GM13976 (cell line): Measurements from ENCODE around the gene ADIG.

Experiments used
- DNase-seq: peaks from one replicate; pipeline ENCODE4 v3.0.0; 2012; ENCODE audit warnings: low spot score
- in situ Hi-C: fragments of 300-500 bp; cut with MboI; formaldehyde crosslinking; loops from one replicate; pipeline ENCODE4 v1.12.0; 2022; ENCODE audit warnings: low sequenced_read_pairs, mixed read lengths, inconsistent platforms; ENCODE audit not compliant: unreplicated experiment
- TF ChIP-seq, protein P1 (sequence below): IDR thresholded peaks from 2 replicates; pipeline ENCODE4 v1.5.1; 2012; ENCODE audit warnings: borderline replicate concordance, mild to moderate bottlenecking; ENCODE audit not compliant: insufficient read depth; ENCODE audit errors: extremely low read depth, missing control alignments, control extremely low read depth

ADIG gene

DNA sequence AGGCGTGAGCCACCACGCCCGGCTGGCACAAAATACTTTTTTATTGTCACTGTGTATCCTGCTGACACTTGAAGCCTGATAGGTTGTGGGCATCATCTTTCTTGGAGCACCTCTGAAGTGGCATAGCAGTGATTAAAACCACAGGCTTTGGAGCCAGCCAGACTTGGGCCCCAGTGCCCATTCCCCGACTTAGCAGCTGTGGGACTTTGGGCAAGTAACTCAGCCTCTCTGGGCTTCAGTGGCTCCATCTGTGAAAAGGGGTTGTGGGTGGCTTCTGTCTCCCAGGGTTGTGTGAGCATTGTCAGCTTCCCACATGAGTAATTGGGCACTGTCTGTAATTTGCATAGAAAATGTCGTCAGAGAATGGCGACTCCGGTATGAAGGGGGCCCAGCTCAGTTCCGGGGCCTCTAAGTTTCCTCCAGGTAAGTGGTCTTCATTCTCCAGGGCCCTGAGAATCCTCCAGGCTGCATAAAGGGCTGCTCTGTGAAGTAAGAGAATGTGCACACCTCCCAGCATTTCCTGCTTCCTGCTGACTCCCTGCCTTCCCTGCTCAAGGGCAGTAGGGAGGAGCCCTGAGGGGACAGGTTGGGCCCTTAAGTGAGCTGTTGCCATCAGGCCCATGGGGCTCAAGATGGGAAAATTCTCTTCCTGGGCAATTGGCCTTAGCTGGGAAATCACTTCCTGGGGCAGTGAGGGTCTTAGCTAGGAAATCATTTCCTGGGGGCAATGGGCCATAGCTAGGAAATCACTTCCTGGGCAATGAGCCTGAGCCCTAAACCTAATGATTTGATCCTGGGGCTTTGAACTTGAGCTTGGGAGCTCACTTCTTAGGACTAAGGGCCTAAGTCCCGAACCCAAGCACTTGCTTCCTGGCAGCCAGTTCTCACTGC lies 47.8 kb downstream of the ADIG start:
- no peak for DNase-seq
- TF ChIP-seq, protein P1, sequence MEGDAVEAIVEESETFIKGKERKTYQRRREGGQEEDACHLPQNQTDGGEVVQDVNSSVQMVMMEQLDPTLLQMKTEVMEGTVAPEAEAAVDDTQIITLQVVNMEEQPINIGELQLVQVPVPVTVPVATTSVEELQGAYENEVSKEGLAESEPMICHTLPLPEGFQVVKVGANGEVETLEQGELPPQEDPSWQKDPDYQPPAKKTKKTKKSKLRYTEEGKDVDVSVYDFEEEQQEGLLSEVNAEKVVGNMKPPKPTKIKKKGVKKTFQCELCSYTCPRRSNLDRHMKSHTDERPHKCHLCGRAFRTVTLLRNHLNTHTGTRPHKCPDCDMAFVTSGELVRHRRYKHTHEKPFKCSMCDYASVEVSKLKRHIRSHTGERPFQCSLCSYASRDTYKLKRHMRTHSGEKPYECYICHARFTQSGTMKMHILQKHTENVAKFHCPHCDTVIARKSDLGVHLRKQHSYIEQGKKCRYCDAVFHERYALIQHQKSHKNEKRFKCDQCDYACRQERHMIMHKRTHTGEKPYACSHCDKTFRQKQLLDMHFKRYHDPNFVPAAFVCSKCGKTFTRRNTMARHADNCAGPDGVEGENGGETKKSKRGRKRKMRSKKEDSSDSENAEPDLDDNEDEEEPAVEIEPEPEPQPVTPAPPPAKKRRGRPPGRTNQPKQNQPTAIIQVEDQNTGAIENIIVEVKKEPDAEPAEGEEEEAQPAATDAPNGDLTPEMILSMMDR: no peak
- in situ Hi-C loops: no loop called here

DNA sequence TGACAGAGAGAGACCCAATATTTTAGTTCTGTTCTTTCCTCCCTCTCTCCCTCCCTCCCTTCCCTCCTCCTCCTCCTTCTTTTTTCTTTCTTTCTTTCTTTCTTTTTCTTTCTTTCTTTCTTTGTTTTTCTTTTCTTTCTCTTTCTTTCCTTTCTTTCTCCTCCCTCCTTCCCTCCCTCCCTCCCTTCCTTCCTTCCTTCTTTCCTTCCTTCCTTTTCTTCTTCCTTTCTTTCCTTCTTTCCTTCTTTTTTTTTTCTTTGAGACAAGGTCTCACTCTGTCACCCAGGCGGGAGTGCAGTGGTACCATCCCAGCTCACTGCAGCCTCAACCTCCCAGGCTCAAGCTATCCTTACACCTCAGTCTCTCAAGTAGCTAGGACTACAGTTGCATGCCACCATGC lies 49.0 kb downstream of the ADIG start:
- TF ChIP-seq, protein P1: no peak
- in situ Hi-C loops: no loop called here
- DNase-seq: no peak

DNA sequence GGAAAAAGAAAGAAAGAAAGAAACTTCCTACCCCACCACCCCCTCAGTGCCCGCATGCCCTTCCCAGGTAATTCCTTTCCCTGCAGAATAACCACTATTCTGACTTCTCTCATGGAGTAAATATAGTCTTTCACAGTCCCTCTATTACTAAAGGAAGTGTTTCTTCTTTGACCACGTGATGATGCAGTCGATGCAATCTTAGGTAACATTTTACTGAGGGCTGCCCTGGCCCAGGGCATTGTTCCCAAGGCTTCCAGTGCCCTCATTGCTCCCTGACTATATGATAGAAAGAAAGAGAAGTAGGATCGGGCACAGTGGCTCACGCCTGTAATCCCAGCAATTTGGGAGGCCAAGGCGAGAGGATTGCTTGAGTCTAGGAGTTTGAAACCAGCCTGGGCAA lies 49.7 kb downstream of the ADIG start:
- in situ Hi-C loops: no loop called here
- TF ChIP-seq, protein P1: no peak

DNA sequence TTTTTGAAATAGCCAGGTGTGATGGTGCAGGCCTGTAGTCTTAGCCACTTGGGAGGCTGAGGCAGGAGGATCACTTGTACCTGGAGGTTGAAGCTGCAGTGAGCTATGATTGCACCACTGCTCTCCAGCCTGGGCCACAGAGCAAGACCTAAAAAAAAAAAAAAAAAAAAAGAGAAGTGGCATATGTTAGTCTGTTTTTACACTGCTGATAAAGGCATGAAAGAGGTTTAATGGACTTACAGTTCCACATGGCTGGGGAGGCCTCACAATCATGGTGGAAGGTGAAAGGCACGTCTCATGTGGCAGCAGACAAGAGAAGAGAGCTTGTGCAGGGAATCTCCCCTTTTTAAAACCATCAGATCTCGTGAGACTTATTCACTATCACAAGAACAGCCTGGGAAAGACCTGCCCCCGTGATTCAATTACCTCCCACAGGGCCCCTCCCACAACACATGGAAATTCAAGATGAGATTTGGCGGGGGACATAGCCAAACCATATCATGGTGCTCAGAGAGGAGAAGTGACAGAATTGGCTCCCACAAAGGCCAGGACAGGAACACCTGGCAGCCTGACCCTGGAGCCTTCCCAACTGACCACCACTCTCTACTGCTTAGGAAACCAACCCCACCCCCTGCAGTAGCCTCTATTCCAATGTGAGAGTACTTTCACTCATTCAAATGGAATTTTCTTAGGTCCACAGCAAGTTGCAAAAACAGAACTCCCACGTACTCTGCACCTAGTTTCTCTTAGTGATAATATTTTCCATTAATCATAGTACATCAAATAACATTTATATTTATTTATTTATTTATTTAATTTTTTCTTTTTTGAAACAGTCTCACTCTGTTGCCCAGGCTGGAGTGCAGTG lies 50.4 kb downstream of the ADIG start:
- no peak for DNase-seq
- in situ Hi-C loops: no loop called here

More for the DNA sequence above, 49.7 kb downstream of the ADIG start:
- DNase-seq: no peak

DNA sequence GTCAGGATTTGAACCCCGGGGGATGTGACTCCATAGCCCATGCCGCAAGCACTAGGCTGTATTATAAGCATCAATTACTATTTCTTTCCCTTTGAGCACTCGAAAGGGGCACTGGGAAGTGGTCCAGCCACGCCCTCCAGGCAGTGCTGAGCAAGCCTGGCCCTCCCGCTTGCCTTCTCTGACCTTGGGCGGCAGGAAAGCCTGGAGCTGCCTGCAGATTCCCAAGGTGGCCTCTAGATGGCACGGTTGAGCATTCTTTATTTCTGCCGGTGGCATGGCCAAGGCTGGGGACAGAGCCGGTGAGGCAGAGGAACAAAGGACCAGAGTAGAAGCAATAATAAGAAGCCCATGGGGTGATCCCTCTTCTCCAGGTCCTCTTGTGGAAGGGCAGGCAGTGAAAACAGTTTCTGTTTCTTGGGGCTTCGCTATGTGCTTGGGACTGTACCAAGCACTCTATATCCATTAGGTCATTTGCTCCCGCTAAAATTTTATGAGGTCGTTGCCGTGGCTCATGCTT lies 52.6 kb downstream of the ADIG start:
- TF ChIP-seq, protein P1: peak; percentile 95
- DNase-seq: peak; percentile 85
- in situ Hi-C loops: no loop called here

More for the DNA sequence above, 50.4 kb downstream of the ADIG start:
- TF ChIP-seq, protein P1: no peak

DNA sequence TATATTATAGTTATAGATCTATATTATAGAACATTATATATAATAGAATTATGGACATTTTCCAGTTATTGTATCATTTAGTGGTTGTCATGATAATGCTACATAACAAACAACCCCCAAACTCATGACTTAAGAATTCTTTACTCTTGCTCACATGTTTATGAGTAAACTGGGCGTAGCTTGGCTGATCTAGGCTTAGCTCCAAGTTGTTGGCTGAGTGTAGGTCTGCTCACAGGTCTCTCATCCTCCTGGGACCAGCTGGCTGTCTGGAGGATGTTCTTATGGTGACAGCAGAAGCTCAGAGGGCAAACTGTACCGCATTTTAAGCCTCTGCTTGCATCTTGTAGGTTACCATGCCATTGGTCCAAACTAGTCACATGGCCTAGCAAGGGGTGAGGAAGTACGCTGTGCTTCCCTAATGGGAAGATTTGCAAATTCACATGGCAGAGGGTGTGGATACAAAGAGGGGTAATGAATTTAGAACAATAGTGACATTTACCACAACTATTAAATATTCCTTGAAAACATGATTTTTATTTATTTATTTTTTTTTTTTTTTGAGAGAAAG lies 54.8 kb downstream of the ADIG start:
- TF ChIP-seq, protein P1: no peak
- in situ Hi-C loops: no loop called here
- DNase-seq: no peak
